ENCODE results near the gene AP3M1.

DNA sequence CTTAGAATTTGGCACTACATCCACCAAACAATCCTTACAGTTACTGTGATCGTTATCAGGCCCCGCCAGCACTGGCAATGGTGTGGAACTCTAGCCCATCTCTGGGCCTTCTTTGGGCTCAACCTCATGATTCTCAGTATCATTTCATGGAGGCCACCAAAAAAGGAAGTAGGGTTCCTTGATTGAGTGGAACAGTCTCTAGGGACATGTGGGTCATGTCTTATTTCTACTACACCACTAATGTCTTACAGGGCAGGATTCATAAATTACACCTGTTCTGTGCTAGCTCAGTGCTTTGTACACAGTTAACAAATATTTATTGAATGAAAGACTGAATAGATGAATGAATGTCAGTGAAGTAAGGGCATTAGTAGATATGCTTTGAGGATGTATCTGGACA lies 53.9 kb downstream of the AP3M1 start:
- TF ChIP-seq, protein P1, sequence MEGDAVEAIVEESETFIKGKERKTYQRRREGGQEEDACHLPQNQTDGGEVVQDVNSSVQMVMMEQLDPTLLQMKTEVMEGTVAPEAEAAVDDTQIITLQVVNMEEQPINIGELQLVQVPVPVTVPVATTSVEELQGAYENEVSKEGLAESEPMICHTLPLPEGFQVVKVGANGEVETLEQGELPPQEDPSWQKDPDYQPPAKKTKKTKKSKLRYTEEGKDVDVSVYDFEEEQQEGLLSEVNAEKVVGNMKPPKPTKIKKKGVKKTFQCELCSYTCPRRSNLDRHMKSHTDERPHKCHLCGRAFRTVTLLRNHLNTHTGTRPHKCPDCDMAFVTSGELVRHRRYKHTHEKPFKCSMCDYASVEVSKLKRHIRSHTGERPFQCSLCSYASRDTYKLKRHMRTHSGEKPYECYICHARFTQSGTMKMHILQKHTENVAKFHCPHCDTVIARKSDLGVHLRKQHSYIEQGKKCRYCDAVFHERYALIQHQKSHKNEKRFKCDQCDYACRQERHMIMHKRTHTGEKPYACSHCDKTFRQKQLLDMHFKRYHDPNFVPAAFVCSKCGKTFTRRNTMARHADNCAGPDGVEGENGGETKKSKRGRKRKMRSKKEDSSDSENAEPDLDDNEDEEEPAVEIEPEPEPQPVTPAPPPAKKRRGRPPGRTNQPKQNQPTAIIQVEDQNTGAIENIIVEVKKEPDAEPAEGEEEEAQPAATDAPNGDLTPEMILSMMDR (IDR thresholded peaks at IDR 0.05 in 2 of 3, conservative IDR thresholded peaks at IDR 0.05 in 1 of 3; ENCODE audit: borderline replicate concordance in 1 of 3, insufficient read depth in 1 of 3, low read depth in 2 of 3, low read length in 2 of 3): no peak
- TF ChIP-seq, protein P2, sequence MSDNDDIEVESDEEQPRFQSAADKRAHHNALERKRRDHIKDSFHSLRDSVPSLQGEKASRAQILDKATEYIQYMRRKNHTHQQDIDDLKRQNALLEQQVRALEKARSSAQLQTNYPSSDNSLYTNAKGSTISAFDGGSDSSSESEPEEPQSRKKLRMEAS (IDR thresholded peaks at IDR 0.05): no peak
- TF ChIP-seq EZH2 (IDR thresholded peaks at IDR 0.05): no peak
- TF ChIP-seq JUND (IDR thresholded peaks at IDR 0.05): no peak
- no peak for TF ChIP-seq POLR2A (IDR thresholded peaks at IDR 0.05; ENCODE audit: borderline replicate concordance, extremely low read depth, insufficient read depth, insufficient read length)
- no peak for TF ChIP-seq EGR1 (IDR thresholded peaks at IDR 0.05; ENCODE audit: low read depth)

Data from HCT116 (cell line).